Measurements from ENCODE around the gene AGBL3. TPM values are rescaled to one million over a fixed set of nuclear protein-coding genes. Genes with fewer than 3 reads are reported as not detected.

Gene AGBL3
- total and polyA plus RNA-seq, 2 experiments from 2014 or later = 3.2 to 5.6 TPM

DNA sequence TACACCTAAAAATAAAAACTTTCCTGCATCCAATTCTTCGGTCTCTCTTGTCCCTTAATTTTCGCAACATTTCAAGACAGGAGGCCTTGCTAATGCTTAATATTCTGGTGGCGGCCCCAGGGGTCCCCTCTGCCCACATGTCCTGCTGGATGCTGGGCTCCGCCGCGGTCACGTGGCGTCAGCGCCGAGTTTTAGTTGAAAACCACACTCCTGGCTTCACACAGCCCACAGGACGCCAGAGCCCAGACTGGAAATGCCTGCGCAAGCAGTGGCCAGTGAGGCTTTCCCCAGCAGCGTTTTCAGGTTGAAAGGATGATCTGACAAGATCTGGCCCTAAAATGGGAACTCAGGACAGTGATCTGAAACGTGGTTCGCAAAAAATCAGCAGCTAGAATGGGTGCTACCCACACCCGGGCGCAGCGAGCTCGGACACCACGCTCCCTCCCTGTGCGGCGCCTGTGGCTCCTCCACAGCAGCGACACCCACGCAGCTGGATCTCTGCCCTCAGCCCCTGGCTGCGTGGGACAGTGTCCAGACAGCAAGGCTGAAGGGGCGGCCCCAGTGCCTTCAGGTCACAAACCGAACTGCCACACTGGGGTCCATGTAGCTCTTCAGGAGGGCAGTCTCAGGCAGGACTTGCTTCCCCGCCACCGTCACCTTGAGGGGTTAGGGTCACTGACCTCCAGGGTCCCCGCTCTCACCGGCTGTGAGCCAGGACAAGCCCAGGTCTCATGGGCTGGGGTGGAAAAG, 195.8 kb downstream of the AGBL3 start:
- H3F3A ChIP-seq (replicated peaks; ENCODE audit: low read depth) = no peaks in the 10 kb centered on the region
- peaks cover 65% of the 10 kb centered on the region for H3K36me3 Mint-ChIP-seq (ENCODE audit: low read depth)

More for the DNA sequence above, 195.8 kb downstream of the AGBL3 start:
- Histone ChIP-seq H3K27ac (ENCODE audit: low read depth) (no peak overlapping the region), H3K79me2 (replicated peaks; ENCODE audit: insufficient read depth) (no peaks in the 10 kb centered on the region), H3K36me3 (ENCODE audit: insufficient read depth) (peaks cover 19% of the 10 kb centered on the region), H2AFZ (no peak overlapping the region), H3K9me2 (ENCODE audit: insufficient read depth) (no peaks in the 10 kb centered on the region), H3K4me1 (ENCODE audit: insufficient read depth) (peaks cover 11% of the 10 kb centered on the region; the same call in 1 of the 2 replicates), H3K4me2 (no peak overlapping the region), H4K20me1 (replicated peaks; ENCODE audit: insufficient read depth) (no peaks in the 10 kb centered on the region), H3K4me3 (no peak overlapping the region), H3K27me3 (ENCODE audit: insufficient read depth) (no peaks in the 10 kb centered on the region)
- H3K27me3 Mint-ChIP-seq (ENCODE audit: insufficient read depth, low read depth, poor library complexity) = peaks cover 6% of the 10 kb centered on the region
- no peak for ATAC-seq
- no peak overlapping the region for H3K27ac Mint-ChIP-seq
- no peak overlapping the region for H3K4me3 Mint-ChIP-seq
- TF ChIP-seq CREB1 (CRISPR knock-in tag; IDR thresholded peaks at IDR 0.05; ENCODE audit: low read depth) (no peak), POLR2AphosphoS5 (IDR thresholded peaks at IDR 0.05; ENCODE audit: low read depth) (no peak), EZH2 (IDR thresholded peaks at IDR 0.05; ENCODE audit: low read depth, unreplicated experiment) (no peak), STAT1 (IDR thresholded peaks at IDR 0.05; ENCODE audit: unreplicated experiment) (no peak), ZNF114 (CRISPR knock-in tag; IDR thresholded peaks at IDR 0.05) (no peak), ZNF331 (CRISPR knock-in tag; IDR thresholded peaks at IDR 0.05; ENCODE audit: low read depth) (no peak), EZH2phosphoT487 (IDR thresholded peaks at IDR 0.05; ENCODE audit: unreplicated experiment) (no peak), NANOG (IDR thresholded peaks at IDR 0.05; ENCODE audit: borderline replicate concordance) (no peak), JUNB (IDR thresholded peaks at IDR 0.05; ENCODE audit: unreplicated experiment) (no peak)
- TF ChIP-seq, protein P1, sequence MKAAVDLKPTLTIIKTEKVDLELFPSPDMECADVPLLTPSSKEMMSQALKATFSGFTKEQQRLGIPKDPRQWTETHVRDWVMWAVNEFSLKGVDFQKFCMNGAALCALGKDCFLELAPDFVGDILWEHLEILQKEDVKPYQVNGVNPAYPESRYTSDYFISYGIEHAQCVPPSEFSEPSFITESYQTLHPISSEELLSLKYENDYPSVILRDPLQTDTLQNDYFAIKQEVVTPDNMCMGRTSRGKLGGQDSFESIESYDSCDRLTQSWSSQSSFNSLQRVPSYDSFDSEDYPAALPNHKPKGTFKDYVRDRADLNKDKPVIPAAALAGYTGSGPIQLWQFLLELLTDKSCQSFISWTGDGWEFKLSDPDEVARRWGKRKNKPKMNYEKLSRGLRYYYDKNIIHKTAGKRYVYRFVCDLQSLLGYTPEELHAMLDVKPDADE (IDR thresholded peaks at IDR 0.05) = no peak
- TF ChIP-seq, protein P2, sequence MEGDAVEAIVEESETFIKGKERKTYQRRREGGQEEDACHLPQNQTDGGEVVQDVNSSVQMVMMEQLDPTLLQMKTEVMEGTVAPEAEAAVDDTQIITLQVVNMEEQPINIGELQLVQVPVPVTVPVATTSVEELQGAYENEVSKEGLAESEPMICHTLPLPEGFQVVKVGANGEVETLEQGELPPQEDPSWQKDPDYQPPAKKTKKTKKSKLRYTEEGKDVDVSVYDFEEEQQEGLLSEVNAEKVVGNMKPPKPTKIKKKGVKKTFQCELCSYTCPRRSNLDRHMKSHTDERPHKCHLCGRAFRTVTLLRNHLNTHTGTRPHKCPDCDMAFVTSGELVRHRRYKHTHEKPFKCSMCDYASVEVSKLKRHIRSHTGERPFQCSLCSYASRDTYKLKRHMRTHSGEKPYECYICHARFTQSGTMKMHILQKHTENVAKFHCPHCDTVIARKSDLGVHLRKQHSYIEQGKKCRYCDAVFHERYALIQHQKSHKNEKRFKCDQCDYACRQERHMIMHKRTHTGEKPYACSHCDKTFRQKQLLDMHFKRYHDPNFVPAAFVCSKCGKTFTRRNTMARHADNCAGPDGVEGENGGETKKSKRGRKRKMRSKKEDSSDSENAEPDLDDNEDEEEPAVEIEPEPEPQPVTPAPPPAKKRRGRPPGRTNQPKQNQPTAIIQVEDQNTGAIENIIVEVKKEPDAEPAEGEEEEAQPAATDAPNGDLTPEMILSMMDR (conservative IDR thresholded peaks at IDR 0.05; ENCODE audit: low read depth in 2 of 2) = no peak
- TF ChIP-seq, protein P3, sequence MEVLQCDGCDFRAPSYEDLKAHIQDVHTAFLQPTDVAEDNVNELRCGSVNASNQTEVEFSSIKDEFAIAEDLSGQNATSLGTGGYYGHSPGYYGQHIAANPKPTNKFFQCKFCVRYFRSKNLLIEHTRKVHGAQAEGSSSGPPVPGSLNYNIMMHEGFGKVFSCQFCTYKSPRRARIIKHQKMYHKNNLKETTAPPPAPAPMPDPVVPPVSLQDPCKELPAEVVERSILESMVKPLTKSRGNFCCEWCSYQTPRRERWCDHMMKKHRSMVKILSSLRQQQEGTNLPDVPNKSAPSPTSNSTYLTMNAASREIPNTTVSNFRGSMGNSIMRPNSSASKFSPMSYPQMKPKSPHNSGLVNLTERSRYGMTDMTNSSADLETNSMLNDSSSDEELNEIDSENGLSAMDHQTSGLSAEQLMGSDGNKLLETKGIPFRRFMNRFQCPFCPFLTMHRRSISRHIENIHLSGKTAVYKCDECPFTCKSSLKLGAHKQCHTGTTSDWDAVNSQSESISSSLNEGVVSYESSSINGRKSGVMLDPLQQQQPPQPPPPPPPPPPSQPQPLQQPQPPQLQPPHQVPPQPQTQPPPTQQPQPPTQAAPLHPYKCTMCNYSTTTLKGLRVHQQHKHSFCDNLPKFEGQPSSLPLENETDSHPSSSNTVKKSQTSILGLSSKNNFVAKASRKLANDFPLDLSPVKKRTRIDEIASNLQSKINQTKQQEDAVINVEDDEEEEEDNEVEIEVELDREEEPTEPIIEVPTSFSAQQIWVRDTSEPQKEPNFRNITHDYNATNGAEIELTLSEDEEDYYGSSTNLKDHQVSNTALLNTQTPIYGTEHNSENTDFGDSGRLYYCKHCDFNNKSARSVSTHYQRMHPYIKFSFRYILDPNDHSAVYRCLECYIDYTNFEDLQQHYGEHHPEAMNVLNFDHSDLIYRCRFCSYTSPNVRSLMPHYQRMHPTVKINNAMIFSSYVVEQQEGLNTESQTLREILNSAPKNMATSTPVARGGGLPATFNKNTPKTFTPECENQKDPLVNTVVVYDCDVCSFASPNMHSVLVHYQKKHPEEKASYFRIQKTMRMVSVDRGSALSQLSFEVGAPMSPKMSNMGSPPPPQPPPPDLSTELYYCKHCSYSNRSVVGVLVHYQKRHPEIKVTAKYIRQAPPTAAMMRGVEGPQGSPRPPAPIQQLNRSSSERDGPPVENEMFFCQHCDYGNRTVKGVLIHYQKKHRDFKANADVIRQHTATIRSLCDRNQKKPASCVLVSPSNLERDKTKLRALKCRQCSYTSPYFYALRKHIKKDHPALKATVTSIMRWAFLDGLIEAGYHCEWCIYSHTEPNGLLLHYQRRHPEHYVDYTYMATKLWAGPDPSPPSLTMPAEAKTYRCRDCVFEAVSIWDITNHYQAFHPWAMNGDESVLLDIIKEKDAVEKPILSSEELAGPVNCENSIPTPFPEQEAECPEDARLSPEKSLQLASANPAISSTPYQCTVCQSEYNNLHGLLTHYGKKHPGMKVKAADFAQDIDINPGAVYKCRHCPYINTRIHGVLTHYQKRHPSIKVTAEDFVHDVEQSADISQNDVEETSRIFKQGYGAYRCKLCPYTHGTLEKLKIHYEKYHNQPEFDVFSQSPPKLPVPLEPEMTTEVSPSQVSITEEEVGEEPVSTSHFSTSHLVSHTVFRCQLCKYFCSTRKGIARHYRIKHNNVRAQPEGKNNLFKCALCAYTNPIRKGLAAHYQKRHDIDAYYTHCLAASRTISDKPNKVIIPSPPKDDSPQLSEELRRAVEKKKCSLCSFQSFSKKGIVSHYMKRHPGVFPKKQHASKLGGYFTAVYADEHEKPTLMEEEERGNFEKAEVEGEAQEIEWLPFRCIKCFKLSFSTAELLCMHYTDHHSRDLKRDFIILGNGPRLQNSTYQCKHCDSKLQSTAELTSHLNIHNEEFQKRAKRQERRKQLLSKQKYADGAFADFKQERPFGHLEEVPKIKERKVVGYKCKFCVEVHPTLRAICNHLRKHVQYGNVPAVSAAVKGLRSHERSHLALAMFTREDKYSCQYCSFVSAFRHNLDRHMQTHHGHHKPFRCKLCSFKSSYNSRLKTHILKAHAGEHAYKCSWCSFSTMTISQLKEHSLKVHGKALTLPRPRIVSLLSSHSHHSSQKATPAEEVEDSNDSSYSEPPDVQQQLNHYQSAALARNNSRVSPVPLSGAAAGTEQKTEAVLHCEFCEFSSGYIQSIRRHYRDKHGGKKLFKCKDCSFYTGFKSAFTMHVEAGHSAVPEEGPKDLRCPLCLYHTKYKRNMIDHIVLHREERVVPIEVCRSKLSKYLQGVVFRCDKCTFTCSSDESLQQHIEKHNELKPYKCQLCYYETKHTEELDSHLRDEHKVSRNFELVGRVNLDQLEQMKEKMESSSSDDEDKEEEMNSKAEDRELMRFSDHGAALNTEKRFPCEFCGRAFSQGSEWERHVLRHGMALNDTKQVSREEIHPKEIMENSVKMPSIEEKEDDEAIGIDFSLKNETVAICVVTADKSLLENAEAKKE (CRISPR knock-in tag; IDR thresholded peaks at IDR 0.05) = no peak
- TF ChIP-seq, protein P4, sequence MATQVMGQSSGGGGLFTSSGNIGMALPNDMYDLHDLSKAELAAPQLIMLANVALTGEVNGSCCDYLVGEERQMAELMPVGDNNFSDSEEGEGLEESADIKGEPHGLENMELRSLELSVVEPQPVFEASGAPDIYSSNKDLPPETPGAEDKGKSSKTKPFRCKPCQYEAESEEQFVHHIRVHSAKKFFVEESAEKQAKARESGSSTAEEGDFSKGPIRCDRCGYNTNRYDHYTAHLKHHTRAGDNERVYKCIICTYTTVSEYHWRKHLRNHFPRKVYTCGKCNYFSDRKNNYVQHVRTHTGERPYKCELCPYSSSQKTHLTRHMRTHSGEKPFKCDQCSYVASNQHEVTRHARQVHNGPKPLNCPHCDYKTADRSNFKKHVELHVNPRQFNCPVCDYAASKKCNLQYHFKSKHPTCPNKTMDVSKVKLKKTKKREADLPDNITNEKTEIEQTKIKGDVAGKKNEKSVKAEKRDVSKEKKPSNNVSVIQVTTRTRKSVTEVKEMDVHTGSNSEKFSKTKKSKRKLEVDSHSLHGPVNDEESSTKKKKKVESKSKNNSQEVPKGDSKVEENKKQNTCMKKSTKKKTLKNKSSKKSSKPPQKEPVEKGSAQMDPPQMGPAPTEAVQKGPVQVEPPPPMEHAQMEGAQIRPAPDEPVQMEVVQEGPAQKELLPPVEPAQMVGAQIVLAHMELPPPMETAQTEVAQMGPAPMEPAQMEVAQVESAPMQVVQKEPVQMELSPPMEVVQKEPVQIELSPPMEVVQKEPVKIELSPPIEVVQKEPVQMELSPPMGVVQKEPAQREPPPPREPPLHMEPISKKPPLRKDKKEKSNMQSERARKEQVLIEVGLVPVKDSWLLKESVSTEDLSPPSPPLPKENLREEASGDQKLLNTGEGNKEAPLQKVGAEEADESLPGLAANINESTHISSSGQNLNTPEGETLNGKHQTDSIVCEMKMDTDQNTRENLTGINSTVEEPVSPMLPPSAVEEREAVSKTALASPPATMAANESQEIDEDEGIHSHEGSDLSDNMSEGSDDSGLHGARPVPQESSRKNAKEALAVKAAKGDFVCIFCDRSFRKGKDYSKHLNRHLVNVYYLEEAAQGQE (IDR thresholded peaks at IDR 0.05; ENCODE audit: unreplicated experiment) = no peak
- H3K4me1 Mint-ChIP-seq = peaks cover 12% of the 10 kb centered on the region
- no peak for DNase-seq (ENCODE audit: low spot score)
- peaks cover 33% of the 10 kb centered on the region for H3K9me3 Mint-ChIP-seq
